B cell (primary cell): ENCODE measurements around the gene PAF1. TPM values are rescaled to one million over a fixed set of nuclear protein-coding genes. Genes with fewer than 3 reads are reported as not detected.

Experiments used
- ATAC-seq: fragments of 200-7000 bp; cut with Tn5 transposase; one replicate; pipeline ENCODE4 v1.10.0; 2021; ENCODE audit warnings: low read depth, mild to moderate bottlenecking, moderate number of reproducible peaks, moderate library complexity
- CTCF ChIA-PET: fragments of 350-600 bp; sonication (Branson Sonifier 250); formaldehyde crosslinking; loops from one replicate; lab custom pipeline; 2021; ENCODE audit warnings: antibody characterized with exemption, inconsistent platforms; lab: Charles Lee
- POLR2A ChIA-PET: fragments of 350-600 bp; sonication (Branson Sonifier 250); formaldehyde crosslinking; loops from one replicate; lab custom pipeline; 2021; ENCODE audit warnings: antibody characterized with exemption; lab: Charles Lee
- DNase-seq: peaks from one replicate; pipeline ENCODE4 v3.0.0; 2013
- H2AFZ ChIP-seq: 2 replicates; pipeline ENCODE4 v1.6.1; 2012; ENCODE audit warnings: mild to moderate bottlenecking, low read depth, low read length; ENCODE audit not compliant: insufficient read depth, poor library complexity, severe bottlenecking
- H3K27ac ChIP-seq, 2 donors: 1 replicate in 1 of 2; 2 replicates in 1 of 2; pipeline ENCODE4 v1.5.1; 2012 to 2013; ENCODE audit warnings: low read length in 2 of 2, mild to moderate bottlenecking in 2 of 2, moderate library complexity in 1 of 2
- H3K27me3 ChIP-seq, 4 experiments: fragments of 200-600 bp in 1 of 4; sonication (generic) in 1 of 4; replicated peaks in 1 of 4; 1 replicate in 2 of 4; 2 replicates in 2 of 4; pipeline versions ENCODE4 v1.6.1 to v1.7.0; 2013 to 2016; ENCODE audit warnings: low read length in 3 of 4, mild to moderate bottlenecking in 2 of 4, mixed read lengths in 1 of 4, moderate library complexity in 1 of 4; ENCODE audit not compliant: insufficient read depth in 4 of 4, control insufficient read depth in 3 of 4; ENCODE audit errors: control extremely low read depth in 1 of 4
- H3K36me3 ChIP-seq, 2 experiments: replicated peaks in 1 of 2; 1 replicate in 1 of 2; 2 replicates in 1 of 2; pipeline versions ENCODE4 v1.6.1 to v1.7.1; 2013; ENCODE audit warnings: low read length in 1 of 2; ENCODE audit not compliant: insufficient read depth in 2 of 2, control insufficient read depth in 1 of 2; ENCODE audit errors: control extremely low read depth in 1 of 2, extremely low read depth in 1 of 2
- H3K4me1 ChIP-seq, 2 donors: fragments of 200-600 bp in 1 of 2; sonication (generic) in 1 of 2; 1 replicate in 1 of 2; 2 replicates in 1 of 2; pipeline versions ENCODE4 v1.5.1 to v1.6.1; 2013 to 2017; ENCODE audit warnings: low read length in 2 of 2; ENCODE audit not compliant: control insufficient read depth in 2 of 2, insufficient read depth in 2 of 2
- H3K4me2 ChIP-seq: replicated peaks from 2 replicates; pipeline ENCODE3; 2012; ENCODE audit warnings: mild to moderate bottlenecking, low read depth, low read length; ENCODE audit not compliant: poor library complexity, severe bottlenecking
- H3K4me3 ChIP-seq, 5 experiments: fragments of 200-600 bp in 1 of 5; sonication (generic) in 1 of 5; 1 replicate in 3 of 5; 2 replicates in 2 of 5; pipeline versions ENCODE4 v1.5.1 to v1.7.0; 2011 to 2016; ENCODE audit warnings: low read length in 4 of 5, mild to moderate bottlenecking in 4 of 5, low read depth in 2 of 5, control low read depth in 1 of 5, moderate library complexity in 1 of 5; ENCODE audit not compliant: insufficient read depth in 1 of 5; ENCODE audit errors: control extremely low read depth in 1 of 5, extremely low read depth in 1 of 5
- H3K79me2 ChIP-seq: fragments of 200-600 bp; sonication (generic); one replicate; pipeline ENCODE4 v1.6.0; 2016; ENCODE audit warnings: low read length; ENCODE audit not compliant: control insufficient read depth, insufficient read depth
- H3K9ac ChIP-seq: fragments of 200-600 bp; sonication (generic); 2 replicates; pipeline ENCODE4 v1.6.1; 2017; ENCODE audit warnings: mild to moderate bottlenecking, low read length, moderate library complexity
- H3K9me3 ChIP-seq, 3 donors: one replicate each; pipeline versions ENCODE4 v1.6.1 to v1.7.1; 2013; ENCODE audit warnings: low read length in 2 of 3; ENCODE audit not compliant: control insufficient read depth in 2 of 3, insufficient read depth in 1 of 3; ENCODE audit errors: control extremely low read depth in 1 of 3
- H4K20me1 ChIP-seq: 2 replicates; pipeline ENCODE4 v1.6.0; 2012; ENCODE audit warnings: mild to moderate bottlenecking, low read length; ENCODE audit not compliant: insufficient read depth, control insufficient read depth, poor library complexity, severe bottlenecking
- H3K27ac Mint-ChIP-seq: one replicate; pipeline ENCODE4 v1.8.0; 2021; ENCODE audit warnings: mixed read lengths
- H3K27me3 Mint-ChIP-seq: one replicate; pipeline ENCODE4 v1.8.0; 2021; ENCODE audit warnings: mixed read lengths
- H3K4me1 Mint-ChIP-seq: one replicate; pipeline ENCODE4 v1.8.0; 2021; ENCODE audit warnings: mixed read lengths
- H3K4me3 Mint-ChIP-seq: one replicate; pipeline ENCODE4 v1.8.0; 2021; ENCODE audit warnings: mixed read lengths
- H3K9me3 Mint-ChIP-seq: one replicate; pipeline ENCODE4 v1.8.0; 2022; ENCODE audit warnings: mixed read lengths; ENCODE audit not compliant: insufficient read depth
- CTCF ChIP-seq: fragments of 200-600 bp; IDR thresholded peaks from one replicate; pipeline ENCODE4 v1.8.0; 2022; ENCODE audit warnings: antibody characterized with exemption, mild to moderate bottlenecking
- EZH2 ChIP-seq: IDR thresholded peaks from 2 replicates; pipeline ENCODE4 v1.6.1; 2012; ENCODE audit warnings: borderline replicate concordance, low read depth, mild to moderate bottlenecking, moderate library complexity, low read length; ENCODE audit not compliant: insufficient read depth, poor library complexity, severe bottlenecking
- WGBS: methylation state at CpG from one replicate; pipeline ENCODE4 v1.1.5; 2013; ENCODE audit warnings: missing lambda C conversion rate; ENCODE audit not compliant: insufficient coverage; 5-methylcytosine and 5-hydroxymethylcytosine counted together
- intact Hi-C: fragments of 100-400 bp; cut with micrococcal nuclease; formaldehyde crosslinking; loops from one replicate; pipeline ENCODE4 v1.10.0; 2022
- polyA plus RNA-seq: library from polyadenylated mRNA; depleted of rRNA; stranded (reverse); fragments of >200 nt; gene quantifications from 2 replicates; pipeline ENCODE4 v1.2.3, GENCODE V29; 2012
- total RNA-seq, 2 donors: library from RNA; stranded (reverse); fragments of 120-200 nt in 1 of 2; gene quantifications; 1 replicate in 1 of 2; 2 replicates in 1 of 2; pipeline versions ENCODE4 v1.2.3 to v1.2.4, GENCODE V29; 2013 to 2022

Gene PAF1
- total and polyA plus RNA-seq, 2 donors (not counting 1 experiment from before 2014, with no cell fraction given): 59.9 to 387 TPM

GRCh38 chr19:39362682-39363657 lies 27.9 kb downstream of the PAF1 start:
- peaks cover 36% of the 10 kb centered on the region for H3K4me1 Mint-ChIP-seq
- Histone ChIP-seq H3K27ac (peak overlapping the region; percentile 79 to 85), H3K27me3 (no peaks in the 10 kb centered on the region), H2AFZ (no peak overlapping the region), H3K4me2 (peak overlapping the region; percentile 69), H4K20me1 (no peaks in the 10 kb centered on the region), H3K9me3 (no peaks in the 10 kb centered on the region), H3K4me1 (peaks cover 26 to 36% of the 10 kb centered on the region in 2 donors), H3K4me3 (no peak overlapping the region), H3K9ac (peak overlapping the region; percentile 40), H3K36me3 (peaks cover 0 to 47% of the 10 kb centered on the region in 2 experiments), H3K79me2 (peaks cover 9% of the 10 kb centered on the region)
- peak overlapping the region; percentile 70 for H3K4me3 Mint-ChIP-seq
- DNase-seq: no peak
- H3K9me3 Mint-ChIP-seq: no peaks in the 10 kb centered on the region
- intact Hi-C loops: no loop called here
- POLR2A ChIA-PET: interaction anchor here (0.6 to 1.5 kb wide), 3 partner anchors 21 to 64 kb away, joined by 3 to 6 read pairs (median 4); partner anchors contain the start of genes MED29, PAF1 and SAMD4B
- TF ChIP-seq CTCF (no peak), EZH2 (no peak)
- CTCF ChIA-PET: interaction anchor here (0.5 to 1.7 kb wide), 3 partner anchors 21 to 1182 kb away, joined by 3 to 4 read pairs (median 4); partner anchors contain the start of gene SAMD4B
- no peaks in the 10 kb centered on the region for H3K27me3 Mint-ChIP-seq
- H3K27ac Mint-ChIP-seq: peak overlapping the region; percentile 96
- no peak for ATAC-seq
- 96% methylated on average over 2 of the region's 6 CpGs for WGBS
